Measurements from ENCODE around the gene TEX36.

GRCh38 chr10:125646311-125646710 is 36.7 kb downstream of the TEX36 start:
- TF ChIP-seq TAF1 (IDR thresholded peaks at IDR 0.05; ENCODE audit: borderline replicate concordance, insufficient read depth, low read length) (no peak), REST (IDR thresholded peaks at IDR 0.05; ENCODE audit: insufficient read depth in 1 of 2, low read depth in 2 of 2, low read length in 2 of 2) (no peak), SIN3A (IDR thresholded peaks at IDR 0.05; ENCODE audit: borderline replicate concordance, insufficient read depth, low read length) (no peak)

Measured in PFSK-1 (cell line).